Mucosa of descending colon (tissue), 3 donors: Measurements from ENCODE around the gene PRAC2. TPM values are rescaled to one million over a fixed set of nuclear protein-coding genes. Genes with fewer than 3 reads are reported as not detected.
A peak's percentile ranks its signal among the peaks of the same experiment; 100 is the strongest.

Source experiments
- ATAC-seq: fragments of 200-7000 bp; cut with Tn5 transposase; one replicate; pipeline ENCODE4 v1.9.1; 2020; ENCODE audit warnings: mild to moderate bottlenecking, moderate library complexity
- DNase-seq, 3 donors: peaks; one replicate each; pipeline ENCODE4 v3.0.0-alpha.2; 2020
- H3K36me3 ChIP-seq: fragments of 200-600 bp; one replicate; pipeline ENCODE4 v1.8.0; 2021; ENCODE audit warnings: low read depth, mild to moderate bottlenecking
- H3K4me1 ChIP-seq: fragments of 200-600 bp; one replicate; pipeline ENCODE4 v1.8.0; 2021; ENCODE audit warnings: low read depth, mild to moderate bottlenecking
- H3K4me3 ChIP-seq: fragments of 200-600 bp; one replicate; pipeline ENCODE4 v1.8.0; 2021; ENCODE audit warnings: mild to moderate bottlenecking
- H3K9me3 ChIP-seq: fragments of 200-600 bp; one replicate; pipeline ENCODE4 v1.8.0; 2021; ENCODE audit warnings: mild to moderate bottlenecking
- intact Hi-C, 2 donors: fragments of 100-400 bp; cut with DNase I in 1 of 2; cut with micrococcal nuclease in 1 of 2; formaldehyde crosslinking; loops; one replicate each; pipeline versions ENCODE4 v1.11.0 to v1.11.1; 2022; cut with DNase I, micrococcal nuclease
- microRNA-seq: library from miRNA; unstranded; fragments of <30 nt; microRNA quantifications from one replicate; pipeline ENCODE4, GENCODE V29; 2019
- total RNA-seq, 3 donors: library from RNA; stranded (reverse); fragmentation: NEBNext Ultra II Directional in 2 of 3; extraction: Animal tissue kit (Norgen Biotek cat#: 25700) in 2 of 3; gene quantifications; one replicate each; pipeline versions ENCODE4 v1.2.1 to v1.2.4, GENCODE V29; 2021 to 2023
- TF ChIP-seq, protein P1 (sequence below): fragments of 200-600 bp; IDR thresholded peaks from one replicate; pipeline ENCODE4 v1.8.0; 2022; ENCODE audit warnings: antibody characterized with exemption, mild to moderate bottlenecking
- donor health status: DM: no; HTN: no; CAD: no; lungs with moderate emphysema.
- donor health status: DM: no; HTN: no; CAD: no.
- donor health status: DM: no; HTN: yes; CAD: no.

PRAC2 gene
- total RNA-seq, 3 donors from 2014 or later: 6.6 to 24.0 (median 12.4) TPM

GRCh38 chr17:48773245-48773644 is 50.3 kb downstream of the PRAC2 start:
- H3K9me3 ChIP-seq: no peaks in the 10 kb centered on the region
- peak; percentile 76 for ATAC-seq
- intact Hi-C loops: no loop called here

More at GRCh38 chr17:48773245-48773644, 50.3 kb downstream of the PRAC2 start:
- no peak for DNase-seq
- TF ChIP-seq, protein P1, sequence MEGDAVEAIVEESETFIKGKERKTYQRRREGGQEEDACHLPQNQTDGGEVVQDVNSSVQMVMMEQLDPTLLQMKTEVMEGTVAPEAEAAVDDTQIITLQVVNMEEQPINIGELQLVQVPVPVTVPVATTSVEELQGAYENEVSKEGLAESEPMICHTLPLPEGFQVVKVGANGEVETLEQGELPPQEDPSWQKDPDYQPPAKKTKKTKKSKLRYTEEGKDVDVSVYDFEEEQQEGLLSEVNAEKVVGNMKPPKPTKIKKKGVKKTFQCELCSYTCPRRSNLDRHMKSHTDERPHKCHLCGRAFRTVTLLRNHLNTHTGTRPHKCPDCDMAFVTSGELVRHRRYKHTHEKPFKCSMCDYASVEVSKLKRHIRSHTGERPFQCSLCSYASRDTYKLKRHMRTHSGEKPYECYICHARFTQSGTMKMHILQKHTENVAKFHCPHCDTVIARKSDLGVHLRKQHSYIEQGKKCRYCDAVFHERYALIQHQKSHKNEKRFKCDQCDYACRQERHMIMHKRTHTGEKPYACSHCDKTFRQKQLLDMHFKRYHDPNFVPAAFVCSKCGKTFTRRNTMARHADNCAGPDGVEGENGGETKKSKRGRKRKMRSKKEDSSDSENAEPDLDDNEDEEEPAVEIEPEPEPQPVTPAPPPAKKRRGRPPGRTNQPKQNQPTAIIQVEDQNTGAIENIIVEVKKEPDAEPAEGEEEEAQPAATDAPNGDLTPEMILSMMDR: no peak
- Histone ChIP-seq H3K4me3 (no peak overlapping the region), H3K4me1 (no peaks in the 10 kb centered on the region), H3K36me3 (no peaks in the 10 kb centered on the region)

Small RNA genes lying within 50 kb of the gene (microRNA-seq; reads per million reads assigned to microRNA genes)
- not detected for gene MIR3185

Other genes starting within 250 kb of the PRAC2 start
- gene HOXB1, start 192.2 kb upstream of the PRAC2 start, total RNA-seq: not detected
- 10 to 100 TPM in 1 of 3 donors, 1 to 10 TPM in 1, under 1 TPM in 1; 0.93 to 32.4 (median 3.3) TPM for gene HOXB2, start 178.1 kb upstream of the PRAC2 start, total RNA-seq
- 10 to 100 TPM in 1 of 3 donors, 1 to 10 TPM in 2; 4.5 to 14.6 (median 5.3) TPM for gene HOXB4, start 144.8 kb upstream of the PRAC2 start, total RNA-seq
- 10 to 100 TPM; 42.4 to 64.8 (median 43.4) TPM for gene HOXB3, start 132.9 kb upstream of the PRAC2 start, total RNA-seq
- 10 to 100 TPM; 16.2 to 29.3 (median 19.9) TPM for gene HOXB5, start 129.4 kb upstream of the PRAC2 start, total RNA-seq
- gene HOXB6, start 118.2 kb upstream of the PRAC2 start, total RNA-seq: 10 to 100 TPM; 41.3 to 68.8 (median 50.9) TPM
- 10 to 100 TPM; 10.9 to 29.1 (median 22.4) TPM for gene HOXB7, start 112.2 kb upstream of the PRAC2 start, total RNA-seq
- gene HOXB8, start 107.9 kb upstream of the PRAC2 start, total RNA-seq: 1 to 10 TPM; 4.2 to 7.5 (median 5.6) TPM
- 10 to 100 TPM; 40.1 to 78.4 (median 41.5) TPM for gene HOXB9, start 96.8 kb upstream of the PRAC2 start, total RNA-seq
- 100 to 1,000 TPM in 2 of 3 donors, 10 to 100 TPM in 1; 32.2 to 180 (median 137) TPM for gene PRAC1, start 667 bp upstream of the PRAC2 start, total RNA-seq
- gene HOXB13, start 5.6 kb downstream of the PRAC2 start, total RNA-seq: 10 to 100 TPM; 12.2 to 65.4 (median 48.2) TPM
- gene TTLL6, start 94.0 kb downstream of the PRAC2 start, total RNA-seq: 10 to 100 TPM; 10.7 to 25.1 (median 12.2) TPM
- 100 to 1,000 TPM; 181 to 296 (median 224) TPM for gene CALCOCO2, start 107.8 kb downstream of the PRAC2 start, total RNA-seq
- 100 to 1,000 TPM; 115 to 223 (median 198) TPM for gene ATP5MC1, start 169.6 kb downstream of the PRAC2 start, total RNA-seq
- 10 to 100 TPM; 67.6 to 70.5 (median 68.1) TPM for gene UBE2Z, start 185.2 kb downstream of the PRAC2 start, total RNA-seq
- 100 to 1,000 TPM in 2 of 3 donors, 10 to 100 TPM in 1; 90.3 to 112 (median 101) TPM for gene SNF8, start 221.7 kb downstream of the PRAC2 start, total RNA-seq
- gene GIP, start 245.4 kb downstream of the PRAC2 start, total RNA-seq: not detected